ENCODE results near the gene FAM135A. TPM values are rescaled to one million over a fixed set of nuclear protein-coding genes. Genes with fewer than 3 reads are reported as not detected.

FAM135A gene
- polyA plus RNA-seq, 2 of the 4 experiments (the other 2 are of a cell fraction): 11.3 to 33.6 TPM

DNA sequence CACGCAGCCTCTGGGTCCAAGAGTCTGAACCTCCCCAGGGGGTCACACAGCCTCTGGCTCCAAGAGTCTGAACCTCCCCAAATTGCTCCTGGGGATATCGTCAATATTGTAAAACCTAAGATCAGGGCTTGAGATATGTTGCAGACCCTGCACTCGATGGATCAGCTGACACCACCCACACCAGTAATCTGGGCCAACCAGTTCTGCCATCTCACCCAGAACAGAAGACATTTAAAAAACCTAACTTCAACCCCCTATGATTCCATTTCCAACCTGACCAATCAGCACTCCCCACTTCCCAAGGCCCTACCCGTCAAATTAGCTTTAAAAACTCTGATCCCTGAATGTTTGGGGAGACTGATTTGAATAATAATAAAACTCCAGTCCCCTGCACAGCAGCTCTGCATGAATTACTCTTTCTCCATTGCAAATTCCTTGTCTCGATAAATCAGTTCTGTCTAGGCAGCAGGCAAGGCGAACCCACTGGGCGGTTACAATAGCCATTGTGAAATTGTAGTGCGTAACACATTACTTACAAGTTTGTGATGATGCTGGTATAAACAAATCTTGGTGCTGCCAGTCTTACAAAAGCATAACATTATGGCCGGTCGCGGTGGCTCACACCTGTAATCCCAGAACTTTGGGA lies 32.4 kb upstream of the FAM135A start:
- Histone ChIP-seq H3K27ac (no peak overlapping the region), H3K4me3 (no peak overlapping the region), H3K9me3 (no peaks in the 10 kb centered on the region), H3K4me1 (no peaks in the 10 kb centered on the region), H3K4me2 (no peak overlapping the region)
- no peak for TF ChIP-seq PHF8 (IDR thresholded peaks at IDR 0.05; ENCODE audit: borderline replicate concordance, low read depth)
- TF ChIP-seq KDM1A (IDR thresholded peaks at IDR 0.05; ENCODE audit: low read depth): no peak
- TF ChIP-seq SREBF2 (IDR thresholded peaks at IDR 0.05): no peak
- TF ChIP-seq, protein P1, sequence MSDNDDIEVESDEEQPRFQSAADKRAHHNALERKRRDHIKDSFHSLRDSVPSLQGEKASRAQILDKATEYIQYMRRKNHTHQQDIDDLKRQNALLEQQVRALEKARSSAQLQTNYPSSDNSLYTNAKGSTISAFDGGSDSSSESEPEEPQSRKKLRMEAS (IDR thresholded peaks at IDR 0.05): no peak
- TF ChIP-seq, protein P2, sequence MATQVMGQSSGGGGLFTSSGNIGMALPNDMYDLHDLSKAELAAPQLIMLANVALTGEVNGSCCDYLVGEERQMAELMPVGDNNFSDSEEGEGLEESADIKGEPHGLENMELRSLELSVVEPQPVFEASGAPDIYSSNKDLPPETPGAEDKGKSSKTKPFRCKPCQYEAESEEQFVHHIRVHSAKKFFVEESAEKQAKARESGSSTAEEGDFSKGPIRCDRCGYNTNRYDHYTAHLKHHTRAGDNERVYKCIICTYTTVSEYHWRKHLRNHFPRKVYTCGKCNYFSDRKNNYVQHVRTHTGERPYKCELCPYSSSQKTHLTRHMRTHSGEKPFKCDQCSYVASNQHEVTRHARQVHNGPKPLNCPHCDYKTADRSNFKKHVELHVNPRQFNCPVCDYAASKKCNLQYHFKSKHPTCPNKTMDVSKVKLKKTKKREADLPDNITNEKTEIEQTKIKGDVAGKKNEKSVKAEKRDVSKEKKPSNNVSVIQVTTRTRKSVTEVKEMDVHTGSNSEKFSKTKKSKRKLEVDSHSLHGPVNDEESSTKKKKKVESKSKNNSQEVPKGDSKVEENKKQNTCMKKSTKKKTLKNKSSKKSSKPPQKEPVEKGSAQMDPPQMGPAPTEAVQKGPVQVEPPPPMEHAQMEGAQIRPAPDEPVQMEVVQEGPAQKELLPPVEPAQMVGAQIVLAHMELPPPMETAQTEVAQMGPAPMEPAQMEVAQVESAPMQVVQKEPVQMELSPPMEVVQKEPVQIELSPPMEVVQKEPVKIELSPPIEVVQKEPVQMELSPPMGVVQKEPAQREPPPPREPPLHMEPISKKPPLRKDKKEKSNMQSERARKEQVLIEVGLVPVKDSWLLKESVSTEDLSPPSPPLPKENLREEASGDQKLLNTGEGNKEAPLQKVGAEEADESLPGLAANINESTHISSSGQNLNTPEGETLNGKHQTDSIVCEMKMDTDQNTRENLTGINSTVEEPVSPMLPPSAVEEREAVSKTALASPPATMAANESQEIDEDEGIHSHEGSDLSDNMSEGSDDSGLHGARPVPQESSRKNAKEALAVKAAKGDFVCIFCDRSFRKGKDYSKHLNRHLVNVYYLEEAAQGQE (IDR thresholded peaks at IDR 0.05): no peak
- no peak for TF ChIP-seq HOXB5 (CRISPR knock-in tag; IDR thresholded peaks at IDR 0.05)
- TF ChIP-seq RFX5 (IDR thresholded peaks at IDR 0.05): no peak
- no peak for TF ChIP-seq JUN (IDR thresholded peaks at IDR 0.05)
- no peak for TF ChIP-seq EP300 (IDR thresholded peaks at IDR 0.05)
- no peak for TF ChIP-seq POLR2A (IDR thresholded peaks at IDR 0.05; ENCODE audit: low read length)
- no peak for TF ChIP-seq SMC3 (IDR thresholded peaks at IDR 0.05)
- TF ChIP-seq RAD21 (conservative IDR thresholded peaks at IDR 0.05 in 1 of 2, IDR thresholded peaks at IDR 0.05 in 1 of 2): no peak
- TF ChIP-seq ZSCAN20 (CRISPR knock-in tag; IDR thresholded peaks at IDR 0.05): no peak
- no peak for TF ChIP-seq MAFK (IDR thresholded peaks at IDR 0.05; ENCODE audit: partially characterized antibody)
- no peak for ATAC-seq
- DNase-seq (ENCODE audit: low read depth in 1 of 2, low spot score in 1 of 2): no peak
- ChIA-PET CTCF (interaction anchor here (1.3 to 1.7 kb wide), 2 partner anchors 9 to 12 kb away, joined by 4 to 6 read pairs; no protein-coding TSS in a partner anchor), POLR2A (no interaction called here)
- WGBS (ENCODE audit: missing lambda C conversion rate): 99% methylated on average over 11 of the region's 11 CpGs
- FAIRE-seq: no peak

DNA sequence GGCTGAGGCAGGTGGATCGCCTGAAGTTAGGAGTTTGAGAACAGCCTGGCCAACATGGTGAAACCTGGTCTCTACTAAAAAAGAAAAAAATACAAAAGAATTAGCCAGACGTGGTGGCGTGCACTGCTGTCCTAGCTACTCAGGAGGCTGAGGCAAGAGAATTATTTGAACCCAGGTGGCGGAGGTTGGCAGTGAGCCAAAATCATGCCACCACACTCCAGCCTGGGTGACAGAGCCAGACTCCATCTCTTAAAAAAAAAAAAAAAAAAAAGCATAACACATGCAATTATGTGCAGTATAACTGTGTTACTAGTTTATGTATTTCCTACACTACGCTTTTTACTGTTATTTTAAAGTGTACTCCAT lies 31.9 kb upstream of the FAM135A start:
- no peak for TF ChIP-seq MAZ (IDR thresholded peaks at IDR 0.05; ENCODE audit: borderline replicate concordance, low read depth, low read length)
- Histone ChIP-seq H3K27ac (no peak overlapping the region), H3K4me3 (no peak overlapping the region), H3K9me3 (no peaks in the 10 kb centered on the region), H3K4me1 (no peaks in the 10 kb centered on the region), H3K4me2 (no peak overlapping the region)
- ChIA-PET CTCF (interaction anchor here (1.2 to 1.7 kb wide), 2 partner anchors 10 to 12 kb away, joined by 3 to 4 read pairs; no protein-coding TSS in a partner anchor), POLR2A (no interaction called here)
- FAIRE-seq (no peak), DNase-seq (ENCODE audit: low read depth in 1 of 2, low spot score in 1 of 2) (no peak), ATAC-seq (no peak)
- WGBS (ENCODE audit: missing lambda C conversion rate): 82% methylated on average over 5 of the region's 5 CpGs

DNA sequence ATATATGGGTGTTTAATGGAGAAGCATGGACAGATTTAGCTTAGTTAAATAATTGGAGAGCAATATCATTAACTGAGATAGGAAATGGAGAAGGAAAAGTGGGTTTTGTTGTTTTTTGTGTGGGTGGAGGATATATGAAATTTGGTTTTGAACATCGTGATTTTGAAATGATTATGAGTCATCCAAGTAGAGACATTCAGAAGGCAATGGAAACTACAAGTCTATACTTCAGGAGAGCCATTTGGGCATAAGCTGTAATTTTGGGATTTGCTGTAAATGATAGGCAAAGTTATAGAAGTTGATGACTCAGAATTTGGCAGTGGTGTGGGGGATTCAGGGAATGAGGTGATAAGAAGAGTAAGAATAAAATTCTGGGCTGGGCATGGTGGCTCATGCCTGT lies 27.4 kb upstream of the FAM135A start:
- TF ChIP-seq FOSL2 (IDR thresholded peaks at IDR 0.05) (no peak), FOSL2 (CRISPR knock-in tag; IDR thresholded peaks at IDR 0.05) (0 out of 2 replicates have a peak, but pooled peaks have one; percentile 21), RNF2 (IDR thresholded peaks at IDR 0.05; ENCODE audit: borderline replicate concordance, low read depth) (no peak)
- TF ChIP-seq, protein P3, sequence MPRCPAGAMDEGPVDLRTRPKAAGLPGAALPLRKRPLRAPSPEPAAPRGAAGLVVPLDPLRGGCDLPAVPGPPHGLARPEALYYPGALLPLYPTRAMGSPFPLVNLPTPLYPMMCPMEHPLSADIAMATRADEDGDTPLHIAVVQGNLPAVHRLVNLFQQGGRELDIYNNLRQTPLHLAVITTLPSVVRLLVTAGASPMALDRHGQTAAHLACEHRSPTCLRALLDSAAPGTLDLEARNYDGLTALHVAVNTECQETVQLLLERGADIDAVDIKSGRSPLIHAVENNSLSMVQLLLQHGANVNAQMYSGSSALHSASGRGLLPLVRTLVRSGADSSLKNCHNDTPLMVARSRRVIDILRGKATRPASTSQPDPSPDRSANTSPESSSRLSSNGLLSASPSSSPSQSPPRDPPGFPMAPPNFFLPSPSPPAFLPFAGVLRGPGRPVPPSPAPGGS (IDR thresholded peaks at IDR 0.05): no peak
- 64% methylated on average over 1 of the region's 1 CpG for WGBS (ENCODE audit: missing lambda C conversion rate)
- CTCF ChIA-PET: interaction anchor here (1.6 to 2.1 kb wide), 3 partner anchors 15 to 76 kb away, joined by 3 to 7 read pairs (median 4); no protein-coding TSS in a partner anchor
- Histone ChIP-seq H3K9me3 (no peaks in the 10 kb centered on the region), H3K27ac (no peak overlapping the region), H3K4me2 (no peak overlapping the region), H3K4me3 (no peak overlapping the region), H3K4me1 (peaks cover 8% of the 10 kb centered on the region)
- POLR2A ChIA-PET: no interaction called here
- ATAC-seq (no peak), DNase-seq (ENCODE audit: low read depth in 1 of 2, low spot score in 1 of 2) (no peak), FAIRE-seq (no peak)
